Upper lobe of left lung (tissue), 4 donors: ENCODE measurements around the gene PSMB7.

ENCODE experiments used
- POLR2A ChIP-seq, 4 donors: fragments of 450-650 bp; IDR thresholded peaks; one replicate each; pipeline ENCODE4 v1.5.1; 2016 to 2017; ENCODE audit warnings: antibody characterized with exemption in 4 of 4, mild to moderate bottlenecking in 2 of 4
- TF ChIP-seq, protein P1 (sequence below), 6 experiments: fragments of 450-650 bp in 4 of 6; fragments of 200-600 bp in 2 of 6; sonication (generic) in 2 of 6; IDR thresholded peaks; one replicate each; pipeline ENCODE4 v1.5.1; 2016 to 2019; ENCODE audit warnings: antibody characterized with exemption in 6 of 6

DNA sequence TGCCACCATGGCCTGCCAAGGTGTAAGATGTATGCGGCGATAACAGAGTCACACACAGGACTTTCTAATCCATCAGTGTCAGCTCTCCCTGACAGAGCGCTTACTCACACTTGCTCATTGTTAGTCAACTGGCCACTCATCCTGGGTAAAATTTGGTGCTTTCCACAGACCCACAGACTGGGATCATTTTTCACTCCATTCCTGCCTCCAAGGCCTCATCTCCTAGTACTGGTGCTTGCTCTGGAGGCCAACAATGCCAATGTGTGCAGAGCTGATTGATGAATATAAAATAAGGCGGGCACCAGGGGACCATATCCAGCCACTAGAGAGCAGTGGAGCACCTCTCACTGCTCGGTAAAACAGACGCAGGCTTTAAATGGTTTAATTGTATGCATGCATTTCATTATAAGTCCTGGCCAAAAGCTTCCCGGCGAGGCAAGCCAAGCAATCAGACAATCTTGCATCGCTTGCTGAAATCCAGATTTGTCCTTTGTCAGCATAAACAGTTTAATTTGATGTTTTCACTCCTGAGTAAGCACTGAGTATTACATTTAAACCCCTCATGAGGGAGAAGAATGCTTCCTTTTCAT lies 22.3 kb downstream of the PSMB7 start:
- TF ChIP-seq POLR2A (IDR thresholded peaks at IDR 0.05): no peak
- TF ChIP-seq, protein P1, sequence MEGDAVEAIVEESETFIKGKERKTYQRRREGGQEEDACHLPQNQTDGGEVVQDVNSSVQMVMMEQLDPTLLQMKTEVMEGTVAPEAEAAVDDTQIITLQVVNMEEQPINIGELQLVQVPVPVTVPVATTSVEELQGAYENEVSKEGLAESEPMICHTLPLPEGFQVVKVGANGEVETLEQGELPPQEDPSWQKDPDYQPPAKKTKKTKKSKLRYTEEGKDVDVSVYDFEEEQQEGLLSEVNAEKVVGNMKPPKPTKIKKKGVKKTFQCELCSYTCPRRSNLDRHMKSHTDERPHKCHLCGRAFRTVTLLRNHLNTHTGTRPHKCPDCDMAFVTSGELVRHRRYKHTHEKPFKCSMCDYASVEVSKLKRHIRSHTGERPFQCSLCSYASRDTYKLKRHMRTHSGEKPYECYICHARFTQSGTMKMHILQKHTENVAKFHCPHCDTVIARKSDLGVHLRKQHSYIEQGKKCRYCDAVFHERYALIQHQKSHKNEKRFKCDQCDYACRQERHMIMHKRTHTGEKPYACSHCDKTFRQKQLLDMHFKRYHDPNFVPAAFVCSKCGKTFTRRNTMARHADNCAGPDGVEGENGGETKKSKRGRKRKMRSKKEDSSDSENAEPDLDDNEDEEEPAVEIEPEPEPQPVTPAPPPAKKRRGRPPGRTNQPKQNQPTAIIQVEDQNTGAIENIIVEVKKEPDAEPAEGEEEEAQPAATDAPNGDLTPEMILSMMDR (IDR thresholded peaks at IDR 0.05): no peak
